ENCODE results near the gene CDHR4. TPM values are rescaled to one million over a fixed set of nuclear protein-coding genes. Genes with fewer than 3 reads are reported as not detected.

CDHR4 gene
- total and polyA plus RNA-seq, 11 donors: not detected

- peaks cover 0 to 10% (median 0%) of the 10 kb centered on the region in 12 donors for H3K4me1 ChIP-seq
- no peak overlapping the region for H3K4me3 ChIP-seq
- WGBS, 4 donors: 95 to 98% (median 97%) methylated on average over 2 of the region's 2 CpGs
- H3K36me3 ChIP-seq: peaks cover 0 to 37% (median 23%) of the 10 kb centered on the region in 9 donors
- no peaks in the 10 kb centered on the region for H3K9me3 ChIP-seq
- no peak for ATAC-seq
- H3K27me3 ChIP-seq: no peaks in the 10 kb centered on the region
- TF ChIP-seq POLR2A (IDR thresholded peaks at IDR 0.05) (no peak), CTCF (IDR thresholded peaks at IDR 0.05) (no peak)
- H3K27ac ChIP-seq: no peak overlapping the region
- no peak for DNase-seq
- intact Hi-C loops (cut with DNase I): no loop called here
Observed at GRCh38 chr3:49772703-49773102, 27.0 kb downstream of the CDHR4 start.

- H3K27me3 ChIP-seq: no peaks in the 10 kb centered on the region
- TF ChIP-seq CTCF (IDR thresholded peaks at IDR 0.05) (no peak), POLR2A (IDR thresholded peaks at IDR 0.05) (no peak)
- intact Hi-C loops (cut with DNase I): no loop called here
- H3K4me3 ChIP-seq: no peak overlapping the region
- ATAC-seq: no peak
- WGBS, 4 donors: 71 to 86% (median 84%) methylated on average over 1 of the region's 1 CpG
- no peaks in the 10 kb centered on the region for H3K9me3 ChIP-seq
- DNase-seq: no peak
- H3K27ac ChIP-seq: no peak overlapping the region
- peaks cover 0 to 25% (median 11%) of the 10 kb centered on the region in 9 donors for H3K36me3 ChIP-seq
- peaks cover 0 to 10% (median 0%) of the 10 kb centered on the region in 12 donors for H3K4me1 ChIP-seq
Observed at GRCh38 chr3:49771340-49771938, 28.2 kb downstream of the CDHR4 start.

GRCh38 chr3:49769926-49770325 lies 29.7 kb downstream of the CDHR4 start:
- DNase-seq (no peak), ATAC-seq (no peak)
- Histone ChIP-seq H3K36me3 (peaks cover 0 to 23% (median 10%) of the 10 kb centered on the region in 9 donors), H3K9me3 (no peaks in the 10 kb centered on the region), H3K27me3 (no peaks in the 10 kb centered on the region), H3K4me3 (no peak overlapping the region), H3K4me1 (peaks cover 0 to 5% (median 0%) of the 10 kb centered on the region in 12 donors), H3K27ac (no peak overlapping the region)
- TF ChIP-seq POLR2A (IDR thresholded peaks at IDR 0.05) (no peak), CTCF (IDR thresholded peaks at IDR 0.05) (no peak)
- intact Hi-C loops (cut with DNase I): no loop called here

GRCh38 chr3:49769286-49769915 lies 30.3 kb downstream of the CDHR4 start:
- H3K27ac ChIP-seq: no peak overlapping the region
- intact Hi-C loops (cut with DNase I): no loop called here
- H3K27me3 ChIP-seq: no peaks in the 10 kb centered on the region
- H3K4me3 ChIP-seq: no peak overlapping the region
- no peaks in the 10 kb centered on the region for H3K9me3 ChIP-seq
- TF ChIP-seq POLR2A (IDR thresholded peaks at IDR 0.05) (no peak), CTCF (IDR thresholded peaks at IDR 0.05) (no peak)
- 84 to 91% (median 88%) methylated on average over 3 of the region's 3 CpGs for WGBS, 4 donors
- H3K4me1 ChIP-seq: peaks cover 0 to 5% (median 0%) of the 10 kb centered on the region in 12 donors
- no peak for ATAC-seq
- DNase-seq: no peak
- H3K36me3 ChIP-seq: peaks cover 0 to 23% (median 10%) of the 10 kb centered on the region in 9 donors

All from heart left ventricle (tissue), 16 donors.